ENCODE measurements around the gene TDP1. TPM values are rescaled to one million over a fixed set of nuclear protein-coding genes. Genes with fewer than 3 reads are reported as not detected.

Gene TDP1
- total and polyA plus RNA-seq, 2 donors (not counting 1 experiment from before 2014, with no cell fraction given), result 20.5 to 55.9 TPM

GRCh38 chr14:89955022-89955744 is 544 bp upstream of the TDP1 start:
- no peak for TF ChIP-seq EZH2 (IDR thresholded peaks at IDR 0.05; ENCODE audit: borderline replicate concordance, insufficient read depth, low read depth, low read length, poor library complexity, severe bottlenecking)
- TF ChIP-seq CTCF (IDR thresholded peaks at IDR 0.05), result no peak
- Histone ChIP-seq H3K9ac (ENCODE audit: low read length) (peak overlapping the region; percentile 98), H3K4me3 (ENCODE audit: control extremely low read depth in 1 of 5, extremely low read depth in 1 of 5, insufficient read depth in 1 of 5, low read depth in 2 of 5, low read length in 4 of 5) (peak overlapping the region; percentile 72 to 95 (median 84)), H3K9me3 (ENCODE audit: control extremely low read depth in 1 of 3, control insufficient read depth in 2 of 3, insufficient read depth in 1 of 3, low read length in 2 of 3) (peaks cover 0 to 9% (median 6%) of the 10 kb centered on the region in 3 donors), H3K4me1 (ENCODE audit: control insufficient read depth in 2 of 2, insufficient read depth in 2 of 2, low read length in 2 of 2) (peaks cover 20 to 22% of the 10 kb centered on the region in 2 donors), H3K79me2 (ENCODE audit: control insufficient read depth, insufficient read depth, low read length) (peaks cover 20% of the 10 kb centered on the region), H2AFZ (ENCODE audit: insufficient read depth, low read depth, low read length, poor library complexity, severe bottlenecking) (peak overlapping the region; percentile 94), H3K36me3 (replicated peaks in 1 of 2; ENCODE audit: control extremely low read depth in 1 of 2, control insufficient read depth in 1 of 2, extremely low read depth in 1 of 2, insufficient read depth in 2 of 2, low read length in 1 of 2) (peaks cover 0 to 13% of the 10 kb centered on the region in 2 experiments), H3K27ac (ENCODE audit: low read length in 2 of 2) (peak overlapping the region; percentile 99), H4K20me1 (ENCODE audit: control insufficient read depth, insufficient read depth, low read length, poor library complexity, severe bottlenecking) (peaks cover 18% of the 10 kb centered on the region), H3K27me3 (replicated peaks in 1 of 4; ENCODE audit: control extremely low read depth in 1 of 4, control insufficient read depth in 3 of 4, insufficient read depth in 4 of 4, low read length in 3 of 4) (no peaks in the 10 kb centered on the region), H3K4me2 (replicated peaks; ENCODE audit: low read depth, low read length, poor library complexity, severe bottlenecking) (peak overlapping the region; percentile 93)
- WGBS (ENCODE audit: insufficient coverage), result 10% methylated on average over 14 of the region's 20 CpGs
- intact Hi-C loops (cut with micrococcal nuclease), result loop anchor here (1.0 to 10.0 kb wide), 11 partner anchors 335 to 1963 kb away; partner anchors contain the start of genes EML5, FOXN3, GALC and GPR65
- CTCF ChIA-PET, result interaction anchor here (1.3 to 3.4 kb wide), 4 partner anchors 17 to 803 kb away, joined by 3 to 20 read pairs (median 8); no protein-coding TSS in a partner anchor
- Mint-ChIP-seq H3K4me1 (peaks cover 36% of the 10 kb centered on the region), H3K27ac (peak overlapping the region; percentile 100), H3K27me3 (no peaks in the 10 kb centered on the region), H3K9me3 (ENCODE audit: insufficient read depth) (no peaks in the 10 kb centered on the region), H3K4me3 (peak overlapping the region; percentile 99)
- DNase-seq (no peak), ATAC-seq (ENCODE audit: low read depth) (peak; percentile 5)
- POLR2A ChIA-PET, result interaction anchor here (0.5 to 1.5 kb wide), 4 partner anchors 429 to 803 kb away, joined by 3 to 10 read pairs (median 3); no protein-coding TSS in a partner anchor

Measured in B cell (primary cell).